B cell (primary cell): Measurements from ENCODE around the gene GGT6. TPM values are rescaled to one million over a fixed set of nuclear protein-coding genes. Genes with fewer than 3 reads are reported as not detected.

Experiments used
- ATAC-seq: fragments of 200-7000 bp; cut with Tn5 transposase; one replicate; pipeline ENCODE4 v1.10.0; 2021; ENCODE audit warnings: low read depth, mild to moderate bottlenecking, moderate number of reproducible peaks, moderate library complexity
- CTCF ChIA-PET: fragments of 350-600 bp; sonication (Branson Sonifier 250); formaldehyde crosslinking; loops from one replicate; lab custom pipeline; 2021; ENCODE audit warnings: antibody characterized with exemption, inconsistent platforms; lab: Charles Lee
- POLR2A ChIA-PET: fragments of 350-600 bp; sonication (Branson Sonifier 250); formaldehyde crosslinking; loops from one replicate; lab custom pipeline; 2021; ENCODE audit warnings: antibody characterized with exemption; lab: Charles Lee
- DNase-seq: peaks from one replicate; pipeline ENCODE4 v3.0.0; 2013
- H2AFZ ChIP-seq: 2 replicates; pipeline ENCODE4 v1.6.1; 2012; ENCODE audit warnings: mild to moderate bottlenecking, low read depth, low read length; ENCODE audit not compliant: insufficient read depth, poor library complexity, severe bottlenecking
- H3K27ac ChIP-seq, 2 donors: 1 replicate in 1 of 2; 2 replicates in 1 of 2; pipeline ENCODE4 v1.5.1; 2012 to 2013; ENCODE audit warnings: low read length in 2 of 2, mild to moderate bottlenecking in 2 of 2, moderate library complexity in 1 of 2
- H3K27me3 ChIP-seq, 4 experiments: fragments of 200-600 bp in 1 of 4; sonication (generic) in 1 of 4; replicated peaks in 1 of 4; 1 replicate in 2 of 4; 2 replicates in 2 of 4; pipeline versions ENCODE4 v1.6.1 to v1.7.0; 2013 to 2016; ENCODE audit warnings: low read length in 3 of 4, mild to moderate bottlenecking in 2 of 4, mixed read lengths in 1 of 4, moderate library complexity in 1 of 4; ENCODE audit not compliant: insufficient read depth in 4 of 4, control insufficient read depth in 3 of 4; ENCODE audit errors: control extremely low read depth in 1 of 4
- H3K36me3 ChIP-seq, 2 experiments: replicated peaks in 1 of 2; 1 replicate in 1 of 2; 2 replicates in 1 of 2; pipeline versions ENCODE4 v1.6.1 to v1.7.1; 2013; ENCODE audit warnings: low read length in 1 of 2; ENCODE audit not compliant: insufficient read depth in 2 of 2, control insufficient read depth in 1 of 2; ENCODE audit errors: control extremely low read depth in 1 of 2, extremely low read depth in 1 of 2
- H3K4me1 ChIP-seq, 2 donors: fragments of 200-600 bp in 1 of 2; sonication (generic) in 1 of 2; 1 replicate in 1 of 2; 2 replicates in 1 of 2; pipeline versions ENCODE4 v1.5.1 to v1.6.1; 2013 to 2017; ENCODE audit warnings: low read length in 2 of 2; ENCODE audit not compliant: control insufficient read depth in 2 of 2, insufficient read depth in 2 of 2
- H3K4me2 ChIP-seq: replicated peaks from 2 replicates; pipeline ENCODE3; 2012; ENCODE audit warnings: mild to moderate bottlenecking, low read depth, low read length; ENCODE audit not compliant: poor library complexity, severe bottlenecking
- H3K4me3 ChIP-seq, 5 experiments: fragments of 200-600 bp in 1 of 5; sonication (generic) in 1 of 5; 1 replicate in 3 of 5; 2 replicates in 2 of 5; pipeline versions ENCODE4 v1.5.1 to v1.7.0; 2011 to 2016; ENCODE audit warnings: low read length in 4 of 5, mild to moderate bottlenecking in 4 of 5, low read depth in 2 of 5, control low read depth in 1 of 5, moderate library complexity in 1 of 5; ENCODE audit not compliant: insufficient read depth in 1 of 5; ENCODE audit errors: control extremely low read depth in 1 of 5, extremely low read depth in 1 of 5
- H3K79me2 ChIP-seq: fragments of 200-600 bp; sonication (generic); one replicate; pipeline ENCODE4 v1.6.0; 2016; ENCODE audit warnings: low read length; ENCODE audit not compliant: control insufficient read depth, insufficient read depth
- H3K9ac ChIP-seq: fragments of 200-600 bp; sonication (generic); 2 replicates; pipeline ENCODE4 v1.6.1; 2017; ENCODE audit warnings: mild to moderate bottlenecking, low read length, moderate library complexity
- H3K9me3 ChIP-seq, 3 donors: one replicate each; pipeline versions ENCODE4 v1.6.1 to v1.7.1; 2013; ENCODE audit warnings: low read length in 2 of 3; ENCODE audit not compliant: control insufficient read depth in 2 of 3, insufficient read depth in 1 of 3; ENCODE audit errors: control extremely low read depth in 1 of 3
- H4K20me1 ChIP-seq: 2 replicates; pipeline ENCODE4 v1.6.0; 2012; ENCODE audit warnings: mild to moderate bottlenecking, low read length; ENCODE audit not compliant: insufficient read depth, control insufficient read depth, poor library complexity, severe bottlenecking
- H3K27ac Mint-ChIP-seq: one replicate; pipeline ENCODE4 v1.8.0; 2021; ENCODE audit warnings: mixed read lengths
- H3K27me3 Mint-ChIP-seq: one replicate; pipeline ENCODE4 v1.8.0; 2021; ENCODE audit warnings: mixed read lengths
- H3K4me1 Mint-ChIP-seq: one replicate; pipeline ENCODE4 v1.8.0; 2021; ENCODE audit warnings: mixed read lengths
- H3K4me3 Mint-ChIP-seq: one replicate; pipeline ENCODE4 v1.8.0; 2021; ENCODE audit warnings: mixed read lengths
- H3K9me3 Mint-ChIP-seq: one replicate; pipeline ENCODE4 v1.8.0; 2022; ENCODE audit warnings: mixed read lengths; ENCODE audit not compliant: insufficient read depth
- CTCF ChIP-seq: fragments of 200-600 bp; IDR thresholded peaks from one replicate; pipeline ENCODE4 v1.8.0; 2022; ENCODE audit warnings: antibody characterized with exemption, mild to moderate bottlenecking
- EZH2 ChIP-seq: IDR thresholded peaks from 2 replicates; pipeline ENCODE4 v1.6.1; 2012; ENCODE audit warnings: borderline replicate concordance, low read depth, mild to moderate bottlenecking, moderate library complexity, low read length; ENCODE audit not compliant: insufficient read depth, poor library complexity, severe bottlenecking
- WGBS: methylation state at CpG from one replicate; pipeline ENCODE4 v1.1.5; 2013; ENCODE audit warnings: missing lambda C conversion rate; ENCODE audit not compliant: insufficient coverage; 5-methylcytosine and 5-hydroxymethylcytosine counted together
- intact Hi-C: fragments of 100-400 bp; cut with micrococcal nuclease; formaldehyde crosslinking; loops from one replicate; pipeline ENCODE4 v1.10.0; 2022
- polyA plus RNA-seq: library from polyadenylated mRNA; depleted of rRNA; stranded (reverse); fragments of >200 nt; gene quantifications from 2 replicates; pipeline ENCODE4 v1.2.3, GENCODE V29; 2012
- total RNA-seq, 2 donors: library from RNA; stranded (reverse); fragments of 120-200 nt in 1 of 2; gene quantifications; 1 replicate in 1 of 2; 2 replicates in 1 of 2; pipeline versions ENCODE4 v1.2.3 to v1.2.4, GENCODE V29; 2013 to 2022

The GGT6 gene
- total and polyA plus RNA-seq, 2 donors (not counting 1 experiment from before 2014, with no cell fraction given): not detected

- Histone ChIP-seq H3K4me3 (no peak overlapping the region), H3K9ac (no peak overlapping the region), H4K20me1 (no peaks in the 10 kb centered on the region), H3K9me3 (no peaks in the 10 kb centered on the region), H3K36me3 (no peaks in the 10 kb centered on the region), H3K4me2 (no peak overlapping the region), H3K4me1 (peaks cover 0 to 4% of the 10 kb centered on the region in 2 donors), H2AFZ (no peak overlapping the region), H3K79me2 (no peaks in the 10 kb centered on the region), H3K27ac (no peak overlapping the region), H3K27me3 (peaks cover 0 to 19% (median 0%) of the 10 kb centered on the region in 4 experiments)
- intact Hi-C loops: no loop called here
- TF ChIP-seq CTCF (no peak), EZH2 (no peak)
- no peak for DNase-seq
- CTCF ChIA-PET: no interaction called here
- Mint-ChIP-seq H3K4me3 (no peak overlapping the region), H3K27ac (no peak overlapping the region), H3K4me1 (peaks cover 3% of the 10 kb centered on the region), H3K9me3 (no peaks in the 10 kb centered on the region), H3K27me3 (peaks cover 22% of the 10 kb centered on the region)
- no peak for ATAC-seq
- 84% methylated on average over 13 of the region's 14 CpGs for WGBS
- POLR2A ChIA-PET: no interaction called here
Observed at GRCh38 chr17:4593021-4593421, 32.6 kb upstream of the GGT6 start.

- intact Hi-C loops: no loop called here
- Histone ChIP-seq H3K9ac (no peak overlapping the region), H3K79me2 (no peaks in the 10 kb centered on the region), H3K4me3 (no peak overlapping the region), H3K27me3 (peaks cover 0 to 19% (median 0%) of the 10 kb centered on the region in 4 experiments), H3K36me3 (no peaks in the 10 kb centered on the region), H3K4me2 (no peak overlapping the region), H2AFZ (no peak overlapping the region), H3K4me1 (peaks cover 0 to 4% of the 10 kb centered on the region in 2 donors), H3K9me3 (no peaks in the 10 kb centered on the region), H4K20me1 (no peaks in the 10 kb centered on the region), H3K27ac (no peak overlapping the region)
- TF ChIP-seq EZH2: no peak
- no peak for TF ChIP-seq CTCF
- Mint-ChIP-seq H3K27ac (no peak overlapping the region), H3K4me3 (no peak overlapping the region), H3K4me1 (peaks cover 3% of the 10 kb centered on the region), H3K9me3 (no peaks in the 10 kb centered on the region), H3K27me3 (peaks cover 18% of the 10 kb centered on the region)
- ChIA-PET POLR2A (no interaction called here), CTCF (no interaction called here)
- ATAC-seq: no peak
- no peak for DNase-seq
- 88% methylated on average over 11 of the region's 11 CpGs for WGBS
Observed at GRCh38 chr17:4592240-4593005, 32.0 kb upstream of the GGT6 start.
